HUES6 (cell line): ENCODE measurements around the gene CENPT.
"Not testable (repeated sequence)": the region's sequence is repeated elsewhere in the genome, so short reads cannot be mapped to it uniquely, and the experiment has no call there.

ENCODE experiments used
- H3K27ac ChIP-seq: 2 replicates; pipeline ENCODE4 v1.7.0; 2013; ENCODE audit warnings: low read depth, mild to moderate bottlenecking, low read length, inconsistent platforms
- H3K27me3 ChIP-seq: 2 replicates; pipeline ENCODE4 v1.6.1; 2013; ENCODE audit warnings: low read length; ENCODE audit not compliant: control insufficient read depth, insufficient read depth
- H3K36me3 ChIP-seq: 2 replicates; pipeline ENCODE4 v1.6.1; 2013; ENCODE audit warnings: low read length; ENCODE audit not compliant: control insufficient read depth, insufficient read depth
- H3K4me1 ChIP-seq: 2 replicates; pipeline ENCODE4 v1.6.1; 2013; ENCODE audit warnings: low read length; ENCODE audit not compliant: control insufficient read depth, insufficient read depth
- H3K4me3 ChIP-seq: 2 replicates; pipeline ENCODE4 v1.5.1; 2013; ENCODE audit warnings: low read depth, low read length
- H3K9ac ChIP-seq: one replicate; pipeline ENCODE4 v1.6.1; 2013; ENCODE audit warnings: mild to moderate bottlenecking, low read length
- H3K9me3 ChIP-seq: 2 replicates; pipeline ENCODE4 v1.6.1; 2013; ENCODE audit warnings: low read depth, low read length; ENCODE audit not compliant: control insufficient read depth, insufficient read depth

The CENPT gene

DNA sequence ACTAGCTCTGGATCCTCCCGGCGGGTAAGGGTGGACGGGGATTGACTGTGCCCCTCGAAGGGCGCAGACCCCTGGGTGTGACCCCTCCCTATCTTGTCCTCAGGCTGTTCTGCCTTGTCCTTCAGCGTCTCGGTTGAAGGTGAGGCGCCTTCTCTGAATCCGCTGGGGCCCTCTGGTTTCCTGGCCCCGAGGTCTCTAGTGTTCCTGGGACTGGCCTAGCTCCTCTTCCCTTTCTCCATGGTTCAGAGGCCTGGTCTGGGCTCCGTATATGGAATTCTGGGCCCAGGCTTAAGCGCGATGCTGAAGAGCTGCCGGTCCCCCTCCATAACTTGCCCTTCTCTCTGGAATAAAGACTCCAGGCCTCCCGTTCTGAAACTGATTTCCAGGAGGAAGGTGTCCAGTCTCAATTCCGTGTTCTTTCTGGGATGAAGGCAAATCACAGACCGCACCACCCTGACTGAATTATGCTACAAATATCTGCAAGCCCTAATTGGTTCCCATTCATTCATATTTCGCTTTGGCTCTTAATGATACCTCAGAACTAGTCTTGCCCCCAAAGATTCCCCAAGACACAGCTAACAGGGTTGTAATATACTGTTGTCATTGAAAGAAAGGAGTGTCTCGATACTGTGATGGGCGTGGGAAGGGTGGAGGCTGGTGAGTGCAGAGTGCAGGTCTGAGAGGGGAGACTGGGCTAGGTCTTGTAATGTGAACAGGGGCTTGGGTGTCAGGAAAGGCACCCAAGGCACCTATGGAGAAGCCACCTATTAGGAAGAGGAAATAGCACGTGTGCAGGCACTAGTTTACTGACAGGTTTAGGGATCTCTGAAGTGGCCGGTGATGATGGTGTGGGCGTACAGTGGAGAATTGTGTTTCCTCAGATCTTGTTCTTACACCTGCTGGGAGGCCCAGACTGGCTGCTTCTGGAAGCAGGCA lies 26.2 kb upstream of the CENPT start:
- peaks cover 66% of the 10 kb centered on the region for H3K36me3 ChIP-seq
- no peaks in the 10 kb centered on the region for H3K27me3 ChIP-seq
- H3K4me1 ChIP-seq, result peaks cover 13% of the 10 kb centered on the region; the same call in 1 of the 2 replicates
- H3K4me3 ChIP-seq, result peak overlapping the region; percentile 97
- no peaks in the 10 kb centered on the region for H3K9me3 ChIP-seq
- peak overlapping the region; percentile 94 for H3K9ac ChIP-seq
- H3K27ac ChIP-seq, result peak overlapping the region; percentile 91

DNA sequence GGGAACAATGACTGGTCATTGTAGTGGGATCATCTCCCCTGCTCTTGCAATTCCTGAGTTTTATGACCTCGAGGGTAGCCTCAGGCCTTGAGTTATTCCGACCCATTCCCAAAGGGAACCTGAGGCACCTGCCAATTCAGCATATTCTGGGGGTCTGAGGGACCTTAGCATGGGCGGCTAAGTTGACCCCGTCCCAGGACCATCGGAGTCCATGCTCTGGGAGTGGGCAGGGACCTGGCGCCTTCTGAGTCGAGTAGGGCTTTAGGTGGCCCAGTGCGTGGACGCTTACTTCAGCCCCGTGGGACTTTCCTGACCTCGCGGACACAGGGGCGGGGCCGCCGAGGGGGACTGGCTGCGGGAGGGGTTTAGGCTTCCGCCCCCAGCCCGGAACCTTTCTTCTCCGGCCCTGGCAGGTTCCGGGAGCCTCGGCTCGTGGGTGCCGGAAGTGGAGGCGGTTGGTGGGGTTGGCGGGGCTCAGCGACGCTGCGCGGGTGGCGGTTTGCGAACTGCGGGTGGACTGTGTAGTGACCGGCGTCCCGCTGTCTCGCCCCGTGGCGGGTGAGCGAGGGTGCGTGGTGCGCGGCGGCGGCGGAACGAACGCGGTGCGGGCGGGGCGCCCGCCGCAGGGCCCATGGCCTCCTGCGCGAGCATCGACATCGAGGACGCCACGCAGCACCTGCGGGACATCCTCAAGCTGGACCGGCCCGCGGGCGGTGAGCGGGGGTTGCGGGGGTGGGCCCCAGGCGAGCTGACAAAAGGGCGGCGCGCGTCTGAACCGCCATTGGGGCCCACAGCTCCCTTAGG lies 25.3 kb upstream of the CENPT start, which contains the start of gene EDC4:
Gene EDC4, plus strand, starts transcription at position 422 of the 804 bp plus-strand sequence. Its CDS starts 210 bp downstream, at position 632.
- Histone ChIP-seq H3K9me3 (no peaks in the 10 kb centered on the region), H3K4me1 (peaks cover 13% of the 10 kb centered on the region; the same call in 1 of the 2 replicates), H3K4me3 (peak within 1 kb of the TSS; percentile 97), H3K9ac (peak within 1 kb of the TSS; percentile 94), H3K27me3 (no peaks in the 10 kb centered on the region), H3K27ac (peak within 1 kb of the TSS; percentile 91), H3K36me3 (peaks cover 66% of the 10 kb centered on the region)

DNA sequence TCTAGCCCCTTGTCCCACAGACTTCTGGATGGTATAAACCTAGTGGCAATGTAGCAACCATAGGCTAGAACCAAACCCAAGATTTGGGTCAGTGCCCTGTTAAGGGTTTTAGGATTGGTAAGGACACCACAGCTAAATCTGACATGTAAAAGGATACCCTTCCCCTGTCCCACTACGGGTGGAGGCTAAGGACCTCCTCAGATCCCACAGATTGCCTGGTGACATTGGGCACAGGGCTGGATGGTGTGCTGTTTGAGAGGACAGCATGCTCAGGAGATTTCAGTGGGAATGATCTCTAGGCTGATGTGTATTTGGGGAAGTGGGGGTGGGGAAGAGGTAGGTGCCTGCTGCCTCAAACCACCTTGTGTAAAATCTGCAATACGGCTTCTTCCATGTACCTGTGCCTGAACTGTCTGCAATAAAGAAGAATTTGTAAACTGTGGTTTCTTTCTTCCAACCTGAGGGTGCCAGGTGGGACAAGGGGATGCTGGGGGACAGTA lies 24.7 kb upstream of the CENPT start:
- 0 out of 2 replicates have a peak overlapping the region, but pooled peaks have one; percentile 91 for H3K27ac ChIP-seq
- H3K4me3 ChIP-seq, result peak overlapping the region; percentile 97
- H3K4me1 ChIP-seq, result peaks cover 13% of the 10 kb centered on the region; the same call in 1 of the 2 replicates
- H3K9me3 ChIP-seq, result no peaks in the 10 kb centered on the region
- peaks cover 66% of the 10 kb centered on the region for H3K36me3 ChIP-seq
- no peak overlapping the region for H3K9ac ChIP-seq
- no peaks in the 10 kb centered on the region for H3K27me3 ChIP-seq

DNA sequence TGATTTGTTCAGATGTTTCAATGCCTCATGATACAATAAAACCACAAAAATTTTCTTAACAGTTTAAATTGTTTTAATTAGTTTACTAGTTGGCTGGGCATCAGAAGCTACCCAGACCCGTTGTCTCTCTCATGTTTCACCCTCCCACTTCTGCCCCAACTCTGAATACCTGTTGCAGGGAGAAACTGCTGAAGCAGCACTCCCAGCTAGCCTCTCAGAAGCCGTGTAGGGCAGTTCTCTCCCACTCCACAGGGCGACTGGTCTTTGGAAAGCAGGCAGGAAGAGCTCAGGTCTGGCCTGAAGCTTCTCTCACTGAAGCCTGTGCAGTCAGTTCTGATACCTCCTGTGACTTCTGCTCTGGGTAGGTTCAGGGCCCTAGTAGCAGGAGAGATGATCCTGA lies 23.8 kb upstream of the CENPT start:
- no peak overlapping the region for H3K27ac ChIP-seq
- H3K27me3 ChIP-seq, result no peaks in the 10 kb centered on the region
- H3K4me3 ChIP-seq, result no peak overlapping the region
- H3K4me1 ChIP-seq, result peaks cover 13% of the 10 kb centered on the region; the same call in 1 of the 2 replicates
- peaks cover 66% of the 10 kb centered on the region for H3K36me3 ChIP-seq
- no peak overlapping the region for H3K9ac ChIP-seq
- no peaks in the 10 kb centered on the region for H3K9me3 ChIP-seq

DNA sequence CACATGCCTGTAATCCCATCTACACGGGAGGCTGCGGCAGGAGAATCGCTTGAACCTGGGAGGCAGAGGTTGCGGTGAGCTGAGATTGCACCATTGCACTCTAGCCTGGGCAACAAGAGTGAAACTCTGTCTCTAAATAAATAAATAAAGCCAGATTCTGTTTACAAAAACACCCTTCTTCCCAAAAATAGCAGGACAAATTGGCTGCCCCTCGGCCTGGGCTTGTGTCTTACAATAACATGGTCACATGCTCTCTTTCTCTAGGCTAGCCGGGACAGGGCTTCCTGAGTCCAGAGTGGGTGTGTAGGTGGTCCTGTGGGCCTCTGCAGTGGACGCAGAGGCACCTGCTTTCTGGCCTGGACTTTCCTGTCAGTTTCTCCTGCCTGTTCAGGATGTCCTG lies 22.2 kb upstream of the CENPT start:
- H3K9me3 ChIP-seq, result no peaks in the 10 kb centered on the region
- H3K4me3 ChIP-seq, result no peak overlapping the region
- H3K9ac ChIP-seq, result no peak overlapping the region
- H3K36me3 ChIP-seq, result peaks cover 74% of the 10 kb centered on the region
- H3K27me3 ChIP-seq, result no peaks in the 10 kb centered on the region
- H3K4me1 ChIP-seq, result peaks cover 13% of the 10 kb centered on the region; the same call in 1 of the 2 replicates
- no peak overlapping the region for H3K27ac ChIP-seq

DNA sequence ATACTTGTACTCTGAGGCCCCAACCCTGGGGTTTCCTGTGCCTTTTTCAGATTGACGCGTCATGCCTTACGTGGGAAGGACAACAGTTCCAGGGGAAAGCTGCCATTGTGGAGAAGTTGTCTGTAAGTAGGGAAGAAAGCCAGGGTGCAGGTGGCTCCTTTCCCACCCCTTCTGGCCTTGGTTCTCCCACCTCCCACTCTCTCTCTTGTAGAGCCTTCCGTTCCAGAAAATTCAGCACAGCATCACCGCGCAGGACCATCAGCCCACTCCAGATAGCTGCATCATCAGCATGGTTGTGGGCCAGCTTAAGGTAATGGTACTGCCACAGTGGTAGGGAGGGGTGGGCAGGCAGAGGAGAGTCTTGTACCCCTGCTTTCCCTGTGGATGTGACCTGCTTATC lies 20.8 kb upstream of the CENPT start:
- H3K9ac ChIP-seq, result no peak overlapping the region
- no peak overlapping the region for H3K27ac ChIP-seq
- H3K36me3 ChIP-seq, result peaks cover 76% of the 10 kb centered on the region
- peaks cover 5% of the 10 kb centered on the region; the same call in 1 of the 2 replicates for H3K4me1 ChIP-seq
- H3K27me3 ChIP-seq, result no peaks in the 10 kb centered on the region
- no peaks in the 10 kb centered on the region for H3K9me3 ChIP-seq
- H3K4me3 ChIP-seq, result no peak overlapping the region

DNA sequence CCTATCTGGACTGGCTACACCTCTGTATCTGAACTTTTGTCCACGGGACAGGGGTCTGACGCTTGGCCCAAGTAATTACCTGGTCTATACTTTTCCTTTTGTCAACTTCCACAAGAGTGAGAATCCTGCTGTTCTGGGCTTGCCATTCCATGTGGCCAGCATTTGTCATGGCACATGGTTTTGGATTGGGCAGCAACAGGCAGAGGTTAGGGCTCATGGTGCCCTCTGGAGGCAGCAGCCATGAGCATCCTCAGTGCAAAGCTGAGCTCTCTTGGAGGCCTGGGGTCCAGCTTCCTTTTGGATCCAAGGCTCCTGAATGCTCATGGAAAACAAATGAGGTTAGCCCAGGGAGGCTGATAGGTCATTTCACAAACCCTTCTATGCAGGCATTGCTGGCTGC lies 17.8 kb upstream of the CENPT start:
- H3K4me3 ChIP-seq, result no peak overlapping the region
- peaks cover 86% of the 10 kb centered on the region for H3K36me3 ChIP-seq
- no peaks in the 10 kb centered on the region for H3K9me3 ChIP-seq
- H3K4me1 ChIP-seq, result peaks cover 5% of the 10 kb centered on the region; the same call in 1 of the 2 replicates
- no peak overlapping the region for H3K27ac ChIP-seq
- no peaks in the 10 kb centered on the region for H3K27me3 ChIP-seq
- no peak overlapping the region for H3K9ac ChIP-seq

DNA sequence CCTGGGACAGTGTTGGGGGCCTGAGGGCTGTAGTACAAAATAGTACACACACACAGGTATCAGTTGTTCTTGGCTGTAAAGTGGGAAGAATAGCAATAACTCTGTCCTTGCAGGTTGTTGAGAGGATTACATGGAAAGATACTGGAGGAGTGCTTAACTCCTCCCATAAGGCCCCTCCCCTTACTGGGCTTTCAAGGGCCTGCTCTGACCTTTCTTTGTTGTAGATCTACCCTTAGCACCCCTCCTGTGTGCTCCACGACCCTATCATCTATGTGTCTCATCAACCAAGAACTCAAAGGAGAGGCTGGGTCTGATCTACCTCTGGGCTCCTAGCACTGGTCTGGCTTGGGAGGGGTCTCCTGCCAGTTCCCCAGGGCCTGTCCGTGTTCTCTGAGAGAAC lies 17.1 kb upstream of the CENPT start:
- Histone ChIP-seq H3K9ac (no peak overlapping the region), H3K9me3 (no peaks in the 10 kb centered on the region), H3K36me3 (peaks cover 82% of the 10 kb centered on the region), H3K27me3 (no peaks in the 10 kb centered on the region), H3K4me1 (peaks cover 5% of the 10 kb centered on the region; the same call in 1 of the 2 replicates), H3K27ac (no peak overlapping the region), H3K4me3 (no peak overlapping the region)

DNA sequence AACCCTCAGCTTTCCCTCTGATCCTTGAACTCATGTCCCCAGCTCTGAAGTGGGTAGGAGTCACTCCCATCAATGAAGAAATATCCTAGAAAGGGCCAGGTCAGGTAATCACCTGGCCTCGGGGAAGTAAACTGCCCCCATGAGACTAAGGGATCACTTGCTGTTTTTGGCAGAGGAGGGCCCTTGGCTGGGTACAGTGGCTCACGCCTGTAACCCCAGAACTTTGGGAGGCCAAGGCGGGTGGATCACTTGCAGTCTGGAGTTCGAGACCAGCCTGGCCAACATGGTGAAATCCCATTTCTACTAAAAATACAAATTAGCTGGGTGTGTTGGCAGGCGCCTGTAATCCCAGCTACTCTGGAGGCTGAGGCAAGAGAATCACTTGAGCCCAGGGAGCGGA lies 16.6 kb upstream of the CENPT start:
- not testable (repeated sequence) for H3K27me3 ChIP-seq, H3K9ac ChIP-seq, H3K4me3 ChIP-seq, H3K4me1 ChIP-seq, H3K27ac ChIP-seq, H3K9me3 ChIP-seq
- peaks cover 78% of the 10 kb centered on the region for H3K36me3 ChIP-seq

DNA sequence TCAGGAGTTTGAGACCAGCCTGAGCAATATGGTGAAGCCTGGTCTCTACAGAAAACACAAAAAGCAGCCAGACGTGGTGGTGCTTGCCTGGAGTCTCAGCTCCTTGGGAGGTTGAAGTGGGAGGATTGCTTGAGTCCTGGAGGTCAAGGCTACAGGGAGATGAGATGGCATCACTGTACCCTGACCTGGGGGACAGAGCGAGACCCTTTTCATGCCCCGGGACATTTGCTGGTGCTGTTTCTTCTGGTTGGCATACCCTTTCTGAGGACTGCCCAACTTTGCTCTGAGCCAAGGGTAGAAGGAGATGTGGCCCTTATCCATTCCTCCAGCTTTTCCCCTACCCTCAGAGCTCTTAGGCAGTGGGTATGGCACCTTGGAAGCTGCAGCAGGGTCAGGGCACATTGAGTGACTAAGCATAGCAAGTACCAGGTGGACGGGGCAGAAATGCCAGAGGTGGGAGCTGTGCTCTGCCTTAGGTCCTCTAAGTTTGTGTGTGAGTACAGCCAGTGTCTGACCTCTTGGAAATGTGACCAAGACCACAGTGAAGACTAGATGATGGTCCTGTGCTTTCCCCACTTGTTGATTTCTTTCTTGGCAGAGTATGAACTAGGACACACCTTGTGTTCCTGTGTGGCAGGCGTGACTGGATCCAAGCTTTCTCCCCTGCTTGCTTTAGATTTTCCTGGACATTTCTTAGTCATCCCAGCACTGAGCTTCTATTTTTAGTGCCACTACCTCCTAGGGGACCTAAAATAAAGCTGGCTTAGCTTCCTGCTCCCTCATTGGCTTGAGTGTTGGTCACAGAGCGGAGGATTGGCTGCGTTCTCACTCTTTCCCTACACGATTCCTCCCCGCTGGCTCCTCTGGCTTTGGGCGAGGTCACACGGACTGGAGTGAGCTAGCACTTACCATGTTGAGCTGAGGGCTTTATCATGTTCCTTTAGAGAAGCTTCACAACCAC lies 15.4 kb upstream of the CENPT start:
- no peak overlapping the region for H3K27ac ChIP-seq
- no peak overlapping the region for H3K4me3 ChIP-seq
- H3K4me1 ChIP-seq, result peaks cover 11% of the 10 kb centered on the region
- H3K36me3 ChIP-seq, result peaks cover 66% of the 10 kb centered on the region
- H3K27me3 ChIP-seq, result no peaks in the 10 kb centered on the region
- no peak overlapping the region for H3K9ac ChIP-seq
- H3K9me3 ChIP-seq, result no peaks in the 10 kb centered on the region
